ENCODE results near the gene DBP.

The DBP gene

GRCh38 chr19:48624791-48625723 lies 12.1 kb downstream of the DBP start:
- DNase-seq: no peak

DNA sequence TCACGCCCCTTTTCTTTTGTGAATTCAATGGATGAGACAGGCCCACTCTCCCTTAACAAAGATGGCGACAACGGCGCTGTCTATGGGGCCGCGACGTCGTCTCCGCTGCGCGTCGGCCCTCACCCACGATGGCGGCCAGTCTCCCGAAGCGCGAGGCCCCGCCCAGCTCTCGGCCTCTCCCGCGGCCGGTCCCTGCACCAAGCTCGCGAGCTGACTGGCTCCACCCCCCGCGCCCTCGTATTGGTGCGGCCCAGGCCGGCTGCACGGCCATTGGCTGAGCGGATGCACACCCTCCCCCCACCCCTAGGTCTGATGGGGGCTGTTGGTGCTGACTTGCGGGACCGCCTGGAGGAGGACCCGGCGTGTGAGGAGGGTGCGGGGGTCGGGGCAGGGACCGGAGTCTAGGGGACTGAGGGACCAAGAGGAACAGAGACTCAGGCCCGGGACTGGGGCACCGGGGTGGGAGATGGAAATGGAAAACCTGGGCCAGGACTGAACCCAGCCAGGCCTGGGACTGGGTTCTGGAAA lies 13.0 kb downstream of the DBP start:
- peak; percentile 97 for DNase-seq

GRCh38 chr19:48623556-48624066 lies 13.6 kb downstream of the DBP start:
- DNase-seq: no peak

DNA sequence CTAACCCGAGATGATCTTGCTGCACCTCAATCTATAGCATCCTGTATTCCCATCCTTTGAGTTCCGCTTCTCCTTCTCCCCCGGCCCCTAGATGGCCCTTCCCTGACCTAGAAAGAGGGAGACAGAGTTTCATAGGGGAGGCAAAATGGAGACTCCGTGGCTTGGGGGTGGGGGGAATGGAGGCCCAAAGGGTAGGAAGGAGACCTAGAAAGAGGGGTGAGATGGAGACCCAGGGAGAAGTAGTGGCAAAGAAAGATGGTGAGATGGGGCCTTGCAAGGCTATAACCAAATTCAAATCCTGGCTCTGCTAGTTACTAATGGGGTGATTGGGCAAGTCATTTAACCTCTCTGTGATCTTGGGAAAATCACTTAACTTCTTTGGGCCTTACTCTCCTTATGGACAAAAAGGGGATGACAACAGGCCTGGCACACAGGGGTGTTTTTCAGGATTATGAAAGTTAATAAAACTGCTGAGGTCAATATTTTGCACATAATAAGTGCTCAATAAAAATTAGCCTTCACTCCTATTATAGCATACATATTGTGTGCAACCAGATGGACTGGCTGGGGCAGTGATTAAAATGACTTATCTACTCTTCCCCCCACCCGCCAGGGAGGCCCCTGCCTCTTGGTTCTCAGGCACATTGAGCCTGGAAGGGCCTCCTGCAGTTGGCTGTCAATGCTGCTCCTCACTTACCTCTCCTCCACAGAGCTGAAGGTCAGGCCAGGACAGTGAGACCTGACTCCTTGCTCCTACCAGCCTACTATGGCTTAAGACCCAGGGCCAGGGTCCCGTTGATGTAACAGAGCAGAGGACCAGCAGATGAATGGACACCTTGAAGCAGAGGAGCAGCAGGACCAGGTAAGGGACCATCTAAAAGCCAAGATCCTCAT lies 17.2 kb downstream of the DBP start:
- DNase-seq: no peak

DNA sequence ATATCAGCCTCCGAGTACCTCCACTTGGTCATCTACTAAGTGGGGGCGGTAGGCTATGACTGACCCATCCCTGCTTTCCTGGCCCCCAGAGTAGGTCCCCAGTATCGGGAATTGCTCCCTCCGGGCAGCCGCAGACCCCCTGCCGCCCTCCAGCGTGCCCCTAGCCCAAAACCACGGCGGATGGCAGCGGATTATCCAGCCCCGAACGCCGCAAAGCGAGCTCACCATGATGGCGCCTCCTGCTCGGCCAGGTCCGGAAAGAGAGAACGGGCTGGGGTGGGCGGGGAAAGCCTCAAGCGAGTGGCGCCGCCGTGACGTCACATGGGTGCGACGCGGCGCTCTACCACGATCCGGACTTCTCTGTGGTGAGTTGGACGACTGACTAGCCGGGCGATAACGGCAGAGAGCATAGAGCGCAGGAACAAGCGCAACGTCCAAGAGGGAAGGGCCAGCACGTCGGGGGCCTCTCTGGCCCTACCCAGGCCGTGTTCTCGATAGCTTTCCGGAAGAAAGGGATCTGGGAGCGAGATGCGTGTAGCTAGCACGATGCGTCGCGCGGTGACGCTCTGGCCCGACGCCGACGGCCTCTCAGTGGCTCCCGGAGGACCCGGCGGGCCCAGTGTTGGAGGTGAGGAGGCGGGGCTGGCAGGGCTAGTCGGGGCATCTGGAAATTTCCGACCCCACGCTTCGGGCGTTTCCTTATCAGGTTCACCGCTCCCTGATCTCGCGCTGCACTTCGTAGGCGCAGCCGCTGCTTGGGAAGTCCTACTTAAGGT lies 18.1 kb downstream of the DBP start, which contains the start of the genes RPL18 and SPHK2:
TSS of gene RPL18 (minus strand) at position 263 of the 776 bp plus-strand sequence. CDS start at position 228, 35 bp downstream.
TSS of gene SPHK2 (plus strand) at position 591 of the 776 bp plus-strand sequence. CDS start 1,009 bp downstream, outside the sequence.
- peak; percentile 99 for DNase-seq

- DNase-seq: no peak
Measured at GRCh38 chr19:48618278-48618915, 18.8 kb downstream of the DBP start.

GRCh38 chr19:48617146-48617937 lies 19.8 kb downstream of the DBP start:
- DNase-seq: no peak

DNA sequence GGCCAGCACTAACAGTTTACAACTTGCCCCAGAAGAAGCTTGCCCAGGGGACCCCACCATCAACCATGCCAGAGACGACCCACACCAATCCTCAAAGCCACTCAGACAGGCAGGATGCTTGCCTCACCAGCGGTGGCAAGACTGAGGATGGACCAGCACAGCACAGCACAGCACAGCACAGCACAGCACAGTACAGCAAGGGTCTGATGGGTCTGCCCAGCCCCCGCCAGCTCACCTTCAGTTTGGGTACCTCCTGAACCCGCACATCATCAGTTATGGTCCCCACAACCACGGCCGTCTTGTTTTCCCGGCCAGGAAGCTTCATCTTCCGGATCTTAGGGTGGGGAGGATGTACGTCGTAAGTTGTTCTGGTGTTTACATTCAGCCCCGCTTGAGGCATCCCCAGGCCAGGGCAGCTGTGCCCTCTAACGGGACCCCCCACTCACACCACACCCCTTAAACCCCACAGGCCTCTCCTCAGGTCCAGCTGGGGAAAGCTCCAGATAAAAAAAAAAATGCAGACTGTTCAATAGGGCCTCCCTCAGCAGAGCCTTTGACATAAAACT lies 20.6 kb downstream of the DBP start:
- no peak for DNase-seq

GRCh38 chr19:48616041-48616436 lies 21.1 kb downstream of the DBP start:
- no peak for DNase-seq

DNA sequence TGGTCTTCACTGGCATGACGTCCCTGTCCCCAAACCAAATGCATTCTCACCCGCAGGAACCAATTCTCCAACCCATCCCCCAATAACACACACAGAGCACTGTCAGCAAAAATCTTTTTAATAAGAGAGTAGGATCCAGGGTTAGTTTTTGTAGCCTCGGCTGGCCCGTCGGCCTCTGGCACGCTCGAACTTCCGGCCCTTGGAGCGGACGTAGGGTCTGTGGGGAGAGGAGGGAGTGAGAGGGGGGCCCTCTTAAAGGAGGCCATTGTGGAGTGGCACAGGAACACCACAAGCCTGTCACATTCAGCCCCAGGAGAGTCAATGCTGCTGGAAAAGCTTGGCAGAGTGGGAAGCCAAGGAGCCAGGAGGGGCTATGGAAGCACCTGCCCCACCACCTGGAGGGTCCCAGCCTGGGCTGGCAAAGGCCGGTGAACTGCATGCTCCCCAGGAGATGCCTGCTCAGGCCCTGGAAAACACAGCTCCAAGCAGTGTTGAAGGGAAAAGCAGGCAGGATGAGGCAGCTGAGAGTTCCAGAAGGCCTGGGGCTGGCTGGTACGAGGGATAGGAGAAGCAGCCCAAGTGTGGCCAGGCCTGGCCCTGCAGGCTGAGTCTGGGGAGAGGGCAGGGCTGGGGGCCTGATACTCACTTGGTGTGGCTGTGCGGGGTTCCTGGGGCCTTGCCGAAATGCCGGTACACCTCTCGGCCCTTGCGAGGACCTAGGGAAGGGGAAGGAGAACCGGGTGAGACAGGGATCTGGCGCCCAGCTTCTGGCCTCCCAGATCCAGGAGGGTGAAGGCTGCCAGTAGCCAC lies 21.7 kb downstream of the DBP start:
- DNase-seq: no peak

DNA sequence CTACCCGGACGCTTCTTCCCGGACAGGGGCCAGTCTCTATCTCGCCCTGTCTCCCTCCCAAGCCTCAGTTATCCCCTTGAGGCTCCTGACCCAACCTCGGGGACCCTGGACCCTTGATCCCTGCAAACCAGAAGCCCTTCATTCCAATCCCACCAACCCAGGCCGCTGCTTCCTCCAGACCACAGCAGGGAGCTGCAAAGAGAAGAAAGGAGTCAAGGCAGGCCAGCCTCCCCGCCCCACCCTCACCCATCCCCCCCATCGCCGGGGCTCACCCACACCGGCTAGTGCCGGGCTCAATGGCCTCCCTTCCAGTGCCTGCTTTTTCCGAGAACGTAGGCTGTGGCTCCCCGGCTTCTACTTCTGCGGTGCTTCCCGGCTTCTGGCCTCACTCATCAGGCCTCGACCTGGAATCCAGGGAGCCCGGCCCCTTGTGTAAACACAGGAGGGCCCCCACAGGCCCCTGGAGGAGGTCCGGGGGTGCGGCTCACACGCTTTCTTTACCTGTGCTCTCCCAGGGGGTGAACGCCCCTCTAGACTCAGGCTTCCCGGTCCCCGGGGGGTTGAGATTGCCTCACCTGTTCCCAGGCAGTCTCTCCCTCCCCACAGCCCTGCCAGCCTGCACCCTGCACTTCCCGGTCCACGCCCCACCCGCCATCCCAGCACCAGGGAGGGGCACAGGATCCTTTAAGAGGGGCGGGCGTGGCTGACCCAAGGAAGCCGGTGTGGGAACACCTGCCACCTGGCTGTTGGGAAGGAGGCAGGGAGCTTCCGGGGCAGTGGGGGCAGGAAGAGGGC lies 22.5 kb downstream of the DBP start, which contains the start of gene FAM83E:
TSS of gene FAM83E (minus strand) at position 641 of the 795 bp plus-strand sequence. CDS start 1,704 bp downstream, outside the sequence.
- peak; percentile 88 for DNase-seq

DNA sequence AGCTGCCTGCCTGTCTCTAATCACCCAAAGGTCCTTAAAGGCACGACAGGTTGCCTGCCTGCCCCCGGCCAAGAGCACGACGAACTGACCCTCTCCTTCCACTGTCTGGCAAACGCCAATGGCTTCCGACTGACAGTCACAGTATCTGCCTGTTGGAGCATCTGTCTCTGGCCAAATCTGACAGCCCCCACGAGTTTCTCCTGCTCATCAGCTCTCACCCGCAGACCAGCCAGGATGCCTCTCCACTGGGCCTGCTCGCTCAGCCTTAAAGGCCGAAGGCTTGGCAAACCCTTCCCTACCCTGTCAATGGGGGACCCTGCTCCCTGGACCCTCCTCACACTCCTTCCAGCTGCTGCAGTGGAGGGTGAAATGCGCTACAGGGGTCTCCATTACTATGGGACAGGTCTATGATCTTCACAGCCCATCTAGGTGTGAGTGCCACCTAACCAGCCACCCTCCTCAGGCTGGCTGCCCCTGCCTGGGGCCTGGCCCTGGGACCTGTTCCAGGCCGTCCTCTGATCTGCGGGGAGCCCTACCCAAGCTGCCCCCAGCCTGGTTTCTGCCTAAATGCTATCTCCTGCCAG lies 23.2 kb downstream of the DBP start:
- DNase-seq: no peak

DNA sequence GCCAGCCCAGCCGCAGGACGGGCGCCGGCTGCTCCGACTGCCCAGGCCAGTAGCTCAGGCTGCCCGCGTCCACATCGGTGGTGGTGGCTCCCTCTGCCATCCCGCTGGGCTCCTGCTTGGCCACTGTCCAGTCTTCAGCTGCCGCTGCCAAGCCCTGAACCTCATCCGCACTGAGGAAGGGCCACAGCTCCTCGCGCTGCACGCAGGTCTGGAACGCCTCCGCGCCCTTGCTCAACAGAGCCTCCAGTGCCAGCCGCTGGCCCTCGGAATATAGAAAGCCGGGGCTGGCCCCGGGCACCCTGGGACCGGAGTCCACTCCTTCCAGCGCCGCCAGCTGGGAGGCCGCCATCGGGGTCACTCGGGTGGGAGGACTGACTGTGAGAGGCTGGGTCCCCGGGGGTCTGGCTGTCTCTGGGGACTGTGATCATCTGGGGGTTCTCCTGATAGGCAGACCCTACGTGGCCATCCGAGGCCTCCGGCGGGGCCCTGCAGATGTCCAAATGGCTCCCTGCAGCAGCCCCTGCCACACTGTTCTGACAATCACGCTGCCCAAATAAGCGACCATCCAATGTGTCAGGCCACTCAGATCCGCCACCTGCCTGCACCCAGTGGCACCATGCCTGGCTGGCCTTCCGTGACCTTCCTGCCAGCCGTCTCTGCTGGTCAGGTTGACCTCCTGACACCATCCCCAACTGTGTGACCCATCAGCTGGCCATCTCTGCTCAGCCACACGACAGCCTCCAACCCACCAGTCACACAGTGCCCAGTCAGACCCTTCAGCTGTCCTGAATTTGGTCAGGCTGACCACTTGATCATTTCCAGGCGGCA lies 23.9 kb downstream of the DBP start:
- DNase-seq: no peak

DNA sequence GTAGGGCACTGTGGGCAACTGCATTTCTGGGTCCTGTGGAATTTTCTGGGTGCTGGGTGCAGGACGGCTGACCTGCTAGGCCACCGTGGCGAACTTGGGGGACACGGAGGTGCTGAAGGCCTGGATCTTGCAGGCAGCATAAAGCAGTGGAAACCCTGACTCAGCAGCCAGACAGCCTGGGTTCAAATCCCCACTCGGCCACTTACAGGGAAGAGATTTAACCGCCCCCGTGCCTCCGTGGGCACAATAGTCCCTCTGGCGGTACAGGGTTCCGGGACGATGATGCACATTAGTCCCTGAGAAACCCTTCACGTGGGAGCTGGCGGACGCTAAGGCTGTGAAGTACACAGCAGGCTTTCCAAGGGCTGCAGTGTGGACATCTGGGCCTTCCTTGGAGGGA lies 25.3 kb downstream of the DBP start:
- DNase-seq: no peak

DNA sequence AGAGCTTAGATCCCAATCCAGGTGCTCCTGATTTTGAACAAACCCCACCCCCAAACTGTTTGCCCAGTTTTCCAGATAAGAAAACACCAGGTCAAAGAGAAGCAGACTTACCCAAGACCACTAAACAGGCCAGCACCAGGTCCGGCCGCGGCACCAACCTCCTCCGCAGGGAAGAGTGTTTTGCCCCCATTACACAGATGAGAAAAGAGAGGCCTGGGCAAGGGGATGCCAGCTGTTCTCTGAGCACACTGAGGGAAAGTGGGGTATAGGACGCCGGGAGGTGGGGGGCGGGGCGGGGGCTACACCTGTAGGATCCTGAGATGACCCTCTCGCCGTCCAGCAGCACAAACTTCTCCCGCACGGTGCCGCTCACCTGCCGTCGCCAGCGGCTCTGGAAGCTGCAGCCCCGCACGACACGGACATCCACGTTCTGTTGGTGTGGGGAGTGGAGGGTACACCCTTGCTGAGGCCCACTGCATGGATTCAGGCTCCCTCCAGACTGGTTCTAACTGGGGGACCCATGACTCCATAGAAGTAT lies 27.5 kb downstream of the DBP start:
- no peak for DNase-seq

DNA sequence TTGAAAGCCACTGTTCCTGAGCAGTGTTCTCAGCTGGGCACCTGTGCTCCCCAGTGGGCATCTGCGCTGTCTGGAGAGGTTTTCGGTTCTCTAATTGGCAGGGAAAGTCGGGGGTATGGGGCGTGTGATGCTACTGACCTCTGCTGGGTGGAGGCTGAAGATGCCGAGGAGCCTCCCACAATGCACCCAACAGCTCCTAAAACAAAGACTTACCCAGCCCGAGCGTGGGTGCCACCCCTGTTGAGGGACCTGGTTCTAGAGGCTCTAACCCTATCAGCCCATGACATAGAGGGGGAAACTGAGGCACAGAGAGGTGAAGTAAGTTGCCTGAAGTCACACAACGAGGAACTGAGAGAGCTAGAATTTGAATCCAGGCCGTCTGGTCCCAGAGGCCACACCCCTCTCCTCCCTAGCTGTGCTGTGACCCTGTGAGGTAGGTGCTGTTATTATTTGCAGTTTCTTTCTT lies 28.3 kb downstream of the DBP start:
- peak; percentile 31 for DNase-seq

DNA sequence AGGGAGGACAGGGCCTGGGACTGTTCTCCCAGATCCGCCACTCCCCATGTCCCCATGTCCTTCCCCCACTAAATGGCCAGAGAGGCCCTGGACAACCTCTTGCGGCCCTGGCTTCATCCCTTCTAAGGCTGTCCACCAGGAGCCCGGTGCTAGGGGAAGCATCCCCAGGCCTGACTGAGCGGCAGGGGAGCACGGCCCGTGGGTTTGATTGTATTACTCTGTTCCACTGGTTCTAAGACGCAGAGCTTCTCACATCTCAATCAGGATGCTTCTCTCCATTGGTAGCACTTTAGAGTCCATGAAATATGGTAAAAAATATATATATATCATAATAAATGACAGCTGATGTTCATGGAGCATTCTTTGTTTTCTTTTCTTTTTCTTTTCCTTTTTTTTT lies 29.8 kb downstream of the DBP start:
- no peak for DNase-seq
